A673 (cell line): Measurements from ENCODE around the gene RASAL2. TPM values are rescaled to one million over a fixed set of nuclear protein-coding genes. Genes with fewer than 3 reads are reported as not detected.

Experiments used
- BruUV-seq: library from RNA; stranded (reverse); fragments of 400-500 nt; replicated peaks from 2 replicates; lab custom pipeline; 2021; lab: Mats Ljungman, UMichigan
- CTCF ChIA-PET: fragments of 300-600 bp; sonication (Branson Sonifier 250); formaldehyde crosslinking; loops from one replicate; lab custom pipeline; 2022; ENCODE audit warnings: antibody characterized with exemption; lab: Charles Lee
- POLR2A ChIA-PET: fragments of 300-600 bp; sonication (Branson Sonifier 250); formaldehyde crosslinking; loops from one replicate; lab custom pipeline; 2022; ENCODE audit warnings: antibody characterized with exemption; ENCODE audit not compliant: low non-redundant PET; lab: Charles Lee
- DNase-seq: peaks from one replicate; pipeline ENCODE4 v3.0.0-alpha.2; 2015; ENCODE audit warnings: low spot score
- H3K27ac ChIP-seq: fragments of 200-600 bp; sonication (generic); 2 replicates; pipeline ENCODE4 v1.5.1; 2016; ENCODE audit warnings: mixed run types, low read depth, mild to moderate bottlenecking, mixed read lengths, antibody characterized with exemption, low read length; ENCODE audit not compliant: poor library complexity, severe bottlenecking
- H3K27me3 ChIP-seq: fragments of 200-600 bp; sonication (generic); replicated peaks from 2 replicates; pipeline ENCODE4 v1.6.1; 2017; ENCODE audit warnings: mixed run types, low read depth, mild to moderate bottlenecking, mixed read lengths, antibody characterized with exemption, low read length; ENCODE audit not compliant: insufficient read depth, poor library complexity
- H3K36me3 ChIP-seq: fragments of 200-600 bp; sonication (generic); 2 replicates; pipeline ENCODE4 v1.6.1; 2016; ENCODE audit warnings: mixed run types, mild to moderate bottlenecking, mixed read lengths, antibody characterized with exemption, low read length; ENCODE audit not compliant: insufficient read depth, poor library complexity, severe bottlenecking
- H3K4me1 ChIP-seq: fragments of 200-600 bp; sonication (generic); 2 replicates; pipeline ENCODE4 v1.6.1; 2017; ENCODE audit warnings: mixed run types, mild to moderate bottlenecking, mixed read lengths, antibody characterized with exemption, low read length; ENCODE audit not compliant: insufficient read depth, poor library complexity, severe bottlenecking
- H3K4me3 ChIP-seq: fragments of 200-600 bp; sonication (generic); 2 replicates; pipeline ENCODE4 v1.5.1; 2016; ENCODE audit warnings: low read depth, mixed run types, mild to moderate bottlenecking, mixed read lengths, low read length; ENCODE audit not compliant: poor library complexity, severe bottlenecking
- H3K9me3 ChIP-seq: fragments of 200-600 bp; sonication (generic); 2 replicates; pipeline ENCODE4 v1.6.1; 2016; ENCODE audit warnings: mixed run types, low read depth, mild to moderate bottlenecking, mixed read lengths, antibody characterized with exemption, low read length; ENCODE audit not compliant: poor library complexity, severe bottlenecking
- CTCF ChIP-seq: fragments of 300-800, 200-600 bp; sonication (generic); conservative IDR thresholded peaks from 2 replicates; pipeline ENCODE4 v1.5.1; 2017; ENCODE audit warnings: low read depth, mild to moderate bottlenecking, antibody characterized with exemption, low read length, moderate library complexity, mixed read lengths
- EZH2 ChIP-seq: fragments of 200-600 bp; sonication (generic); IDR thresholded peaks from 2 replicates; pipeline ENCODE4 v1.6.1; 2017; ENCODE audit warnings: borderline replicate concordance, low read depth, mild to moderate bottlenecking, mixed read lengths, antibody characterized with exemption, low read length; ENCODE audit not compliant: poor library complexity, severe bottlenecking
- intact Hi-C: fragments of 100-400 bp; cut with micrococcal nuclease; formaldehyde crosslinking; loops from one replicate; pipeline ENCODE4 v1.10.0; 2022; ENCODE audit not compliant: unreplicated experiment
- total RNA-seq: library from RNA; stranded (reverse); gene quantifications from 2 replicates; pipeline ENCODE4 v1.2.3, GENCODE V29; 2021

Gene RASAL2
- total RNA-seq, 1 experiment from 2014 or later: 8.3 TPM

- Histone ChIP-seq H3K4me3 (no peak overlapping the region), H3K36me3 (no peaks in the 10 kb centered on the region), H3K9me3 (no peaks in the 10 kb centered on the region), H3K4me1 (no peaks in the 10 kb centered on the region), H3K27me3 (no peaks in the 10 kb centered on the region), H3K27ac (no peak overlapping the region)
- BruUV-seq: no TSS peak
- DNase-seq: no peak
- ChIA-PET CTCF (interaction anchor here (0.6 kb wide), 1 partner anchor 22 kb away, joined by 5 read pairs; no protein-coding TSS in a partner anchor), POLR2A (interaction anchor here (0.6 kb wide), 1 partner anchor 666 kb away, joined by 4 read pairs; no protein-coding TSS in a partner anchor)
- TF ChIP-seq EZH2: no peak
- no peak for TF ChIP-seq CTCF
- intact Hi-C loops: no loop called here
Measured at GRCh38 chr1:178263341-178263740, 169.4 kb downstream of the RASAL2 start.

GRCh38 chr1:178266113-178266512 is 172.2 kb downstream of the RASAL2 start:
- CTCF ChIA-PET: no interaction called here
- POLR2A ChIA-PET: no interaction called here
- H3K27me3 ChIP-seq: no peaks in the 10 kb centered on the region
- H3K4me1 ChIP-seq: no peaks in the 10 kb centered on the region
- no peak for DNase-seq
- H3K36me3 ChIP-seq: no peaks in the 10 kb centered on the region
- H3K9me3 ChIP-seq: no peaks in the 10 kb centered on the region
- BruUV-seq: no TSS peak
- intact Hi-C loops: no loop called here
- no peak overlapping the region for H3K4me3 ChIP-seq
- TF ChIP-seq EZH2: no peak
- no peak for TF ChIP-seq CTCF
- no peak overlapping the region for H3K27ac ChIP-seq

- BruUV-seq: no TSS peak
- Histone ChIP-seq H3K27me3 (no peaks in the 10 kb centered on the region), H3K9me3 (no peaks in the 10 kb centered on the region), H3K36me3 (no peaks in the 10 kb centered on the region), H3K4me3 (no peak overlapping the region), H3K27ac (no peak overlapping the region), H3K4me1 (no peaks in the 10 kb centered on the region)
- no peak for DNase-seq
- POLR2A ChIA-PET: no interaction called here
- TF ChIP-seq EZH2 (no peak), CTCF (no peak)
- CTCF ChIA-PET: no interaction called here
- intact Hi-C loops: no loop called here
Measured at GRCh38 chr1:178266619-178267066, 172.7 kb downstream of the RASAL2 start.
